ENCODE measurements around the gene MAPK1.
"Not testable (repeated sequence)": the region's sequence is repeated elsewhere in the genome, so short reads cannot be mapped to it uniquely, and the experiment has no call there.

Gene MAPK1

GRCh38 chr22:21881841-21882753, 14.7 kb upstream of the MAPK1 start:
- DNase-seq (ENCODE audit: low read depth) = no peak

- DNase-seq (ENCODE audit: low read depth) = peak; percentile 56
Measured at GRCh38 chr22:21876486-21877176, 9.2 kb upstream of the MAPK1 start.

- DNase-seq (ENCODE audit: low read depth) = not testable (repeated sequence)
Measured at GRCh38 chr22:21874953-21875352, 7.5 kb upstream of the MAPK1 start.

GRCh38 chr22:21873619-21874018, 6.2 kb upstream of the MAPK1 start:
- no peak for DNase-seq (ENCODE audit: low read depth)

- not testable (repeated sequence) for DNase-seq (ENCODE audit: low read depth)
Measured at GRCh38 chr22:21872741-21873140, 5.3 kb upstream of the MAPK1 start.

- DNase-seq (ENCODE audit: low read depth) = no peak
Measured at GRCh38 chr22:21868651-21869050, 1.2 kb upstream of the MAPK1 start.

GRCh38 chr22:21866833-21867527, 465 bp downstream of the MAPK1 start:
- DNase-seq (ENCODE audit: low read depth) = no peak

- DNase-seq (ENCODE audit: low read depth) = peak; percentile 79
Measured at GRCh38 chr22:21865041-21865440, 2.4 kb downstream of the MAPK1 start.

- DNase-seq (ENCODE audit: low read depth) = no peak
Measured at GRCh38 chr22:21862386-21863245, 4.8 kb downstream of the MAPK1 start.

- DNase-seq (ENCODE audit: low read depth) = no peak
Measured at GRCh38 chr22:21861851-21862250, 5.6 kb downstream of the MAPK1 start.

- DNase-seq (ENCODE audit: low read depth) = no peak
Measured at GRCh38 chr22:21861264-21861848, 6.1 kb downstream of the MAPK1 start.

- no peak for DNase-seq (ENCODE audit: low read depth)
Measured at GRCh38 chr22:21860491-21861039, 6.9 kb downstream of the MAPK1 start.

GRCh38 chr22:21858025-21858764, 9.2 kb downstream of the MAPK1 start:
- DNase-seq (ENCODE audit: low read depth) = no peak

- no peak for DNase-seq (ENCODE audit: low read depth)
Measured at GRCh38 chr22:21857481-21857914, 9.9 kb downstream of the MAPK1 start.

GRCh38 chr22:21856868-21857267, 10.6 kb downstream of the MAPK1 start:
- DNase-seq (ENCODE audit: low read depth) = no peak

GRCh38 chr22:21856197-21856596, 11.2 kb downstream of the MAPK1 start:
- DNase-seq (ENCODE audit: low read depth) = no peak

GRCh38 chr22:21855676-21856075, 11.8 kb downstream of the MAPK1 start:
- DNase-seq (ENCODE audit: low read depth) = no peak

- no peak for DNase-seq (ENCODE audit: low read depth)
Measured at GRCh38 chr22:21850660-21851059, 16.8 kb downstream of the MAPK1 start.

GRCh38 chr22:21849489-21849888, 18.0 kb downstream of the MAPK1 start:
- DNase-seq (ENCODE audit: low read depth) = no peak

- not testable (repeated sequence) for DNase-seq (ENCODE audit: low read depth)
Measured at GRCh38 chr22:21848057-21848456, 19.4 kb downstream of the MAPK1 start.

All from fibroblast of gingiva (primary cell).